GM11168 (cell line): ENCODE data around the gene FADS2.

Experiments
- in situ Hi-C: fragments of 300-500 bp; cut with MboI; formaldehyde crosslinking; loops from one replicate; pipeline ENCODE4 v1.12.0; 2022; ENCODE audit warnings: low sequenced_read_pairs; ENCODE audit not compliant: unreplicated experiment

FADS2 gene

GRCh38 chr11:61816736-61817455 lies 11.2 kb upstream of the FADS2 start, which contains the start of gene FADS1:
FADS1 (minus strand) TSS chr11:61817003; CDS start chr11:61816929, 74 bp downstream.
- in situ Hi-C loops, result no loop called here

- in situ Hi-C loops, result no loop called here
These were observed 10.5 kb upstream of the FADS2 start for GRCh38 chr11:61817471-61818202.

- in situ Hi-C loops, result no loop called here
These were observed 7.9 kb upstream of the FADS2 start for GRCh38 chr11:61820174-61820573.

- in situ Hi-C loops, result no loop called here
These were observed 1.1 kb upstream of the FADS2 start for GRCh38 chr11:61826930-61827570.

- in situ Hi-C loops, result no loop called here
These were observed 204 bp downstream of the FADS2 start for GRCh38 chr11:61828379-61828628.

GRCh38 chr11:61828629-61829407 lies 718 bp downstream of the FADS2 start:
- in situ Hi-C loops, result no loop called here

GRCh38 chr11:61829806-61830205 lies 1.7 kb downstream of the FADS2 start:
- in situ Hi-C loops, result no loop called here

GRCh38 chr11:61830237-61831105 lies 2.4 kb downstream of the FADS2 start:
- in situ Hi-C loops, result no loop called here

- in situ Hi-C loops, result no loop called here
These were observed 4.1 kb downstream of the FADS2 start for GRCh38 chr11:61832207-61832606.

- in situ Hi-C loops, result no loop called here
These were observed 4.7 kb downstream of the FADS2 start for GRCh38 chr11:61832754-61833153.

- in situ Hi-C loops, result no loop called here
These were observed 5.4 kb downstream of the FADS2 start for GRCh38 chr11:61833471-61833870.

- in situ Hi-C loops, result no loop called here
These were observed 5.8 kb downstream of the FADS2 start for GRCh38 chr11:61833926-61834277.

- in situ Hi-C loops, result no loop called here
These were observed 6.4 kb downstream of the FADS2 start for GRCh38 chr11:61834278-61835048.

GRCh38 chr11:61836193-61836592 lies 8.1 kb downstream of the FADS2 start:
- in situ Hi-C loops, result no loop called here

- in situ Hi-C loops, result no loop called here
These were observed 9.4 kb downstream of the FADS2 start for GRCh38 chr11:61837411-61838005.

GRCh38 chr11:61838501-61838900 lies 10.4 kb downstream of the FADS2 start:
- in situ Hi-C loops, result no loop called here

GRCh38 chr11:61838921-61839320 lies 10.8 kb downstream of the FADS2 start:
- in situ Hi-C loops, result no loop called here

- in situ Hi-C loops, result no loop called here
These were observed 11.6 kb downstream of the FADS2 start for GRCh38 chr11:61839742-61840141.

GRCh38 chr11:61840371-61840770 lies 12.3 kb downstream of the FADS2 start:
- in situ Hi-C loops, result no loop called here
